Brain microvascular endothelial cell (primary cell): ENCODE measurements around the gene UBQLN3.

Source experiments
- DNase-seq: peaks from one replicate; pipeline ENCODE4 v3.0.0-alpha.2; 2020
- H3K27ac ChIP-seq: fragments of 250-450 bp; sonication (Bioruptor Pico); 2 replicates; pipeline ENCODE4 v1.5.1; 2020; ENCODE audit warnings: mild to moderate bottlenecking, moderate library complexity
- H3K27me3 ChIP-seq: fragments of 250-450 bp; sonication (Bioruptor Pico); replicated peaks from 2 replicates; pipeline ENCODE4 v1.5.1; 2020; ENCODE audit warnings: mild to moderate bottlenecking
- H3K36me3 ChIP-seq: fragments of 250-450 bp; sonication (Bioruptor Pico); replicated peaks from 2 replicates; pipeline ENCODE4 v1.5.1; 2020; ENCODE audit warnings: mild to moderate bottlenecking
- H3K4me3 ChIP-seq: 2 replicates; pipeline ENCODE4 v1.5.1; 2011; ENCODE audit warnings: low read depth, mild to moderate bottlenecking, control low read depth, low read length, moderate library complexity
- in situ Hi-C: cut with HindIII; loops from 2 replicates; pipeline ENCODE4 v1.10.0; 2017; ENCODE audit warnings: low sequenced_read_pairs, low pct_ligation_motif_present
- TF ChIP-seq, protein P1 (sequence below): IDR thresholded peaks from 2 replicates; pipeline ENCODE4 v1.5.1; 2011; ENCODE audit warnings: low read depth, mild to moderate bottlenecking, moderate library complexity, low read length, control low read depth, inconsistent platforms; ENCODE audit errors: missing control alignments

UBQLN3 gene

DNA sequence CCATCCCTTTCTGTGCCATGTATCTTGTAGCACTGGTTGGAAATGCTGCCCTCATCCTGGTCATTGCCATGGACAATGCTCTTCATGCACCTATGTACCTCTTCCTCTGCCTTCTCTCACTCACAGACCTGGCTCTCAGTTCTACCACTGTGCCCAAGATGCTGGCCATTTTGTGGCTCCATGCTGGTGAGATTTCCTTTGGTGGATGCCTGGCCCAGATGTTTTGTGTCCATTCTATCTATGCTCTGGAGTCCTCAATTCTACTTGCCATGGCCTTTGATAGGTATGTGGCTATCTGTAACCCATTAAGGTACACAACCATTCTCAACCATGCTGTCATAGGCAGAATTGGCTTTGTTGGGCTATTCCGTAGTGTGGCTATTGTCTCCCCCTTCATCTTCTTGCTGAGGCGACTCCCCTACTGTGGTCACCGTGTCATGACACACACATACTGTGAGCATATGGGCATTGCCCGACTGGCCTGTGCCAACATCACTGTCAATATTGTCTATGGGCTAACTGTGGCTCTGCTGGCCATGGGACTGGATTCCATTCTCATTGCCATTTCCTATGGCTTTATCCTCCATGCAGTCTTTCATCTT, 20.9 kb downstream of the UBQLN3 start:
- in situ Hi-C loops: no loop called here
- TF ChIP-seq, protein P1, sequence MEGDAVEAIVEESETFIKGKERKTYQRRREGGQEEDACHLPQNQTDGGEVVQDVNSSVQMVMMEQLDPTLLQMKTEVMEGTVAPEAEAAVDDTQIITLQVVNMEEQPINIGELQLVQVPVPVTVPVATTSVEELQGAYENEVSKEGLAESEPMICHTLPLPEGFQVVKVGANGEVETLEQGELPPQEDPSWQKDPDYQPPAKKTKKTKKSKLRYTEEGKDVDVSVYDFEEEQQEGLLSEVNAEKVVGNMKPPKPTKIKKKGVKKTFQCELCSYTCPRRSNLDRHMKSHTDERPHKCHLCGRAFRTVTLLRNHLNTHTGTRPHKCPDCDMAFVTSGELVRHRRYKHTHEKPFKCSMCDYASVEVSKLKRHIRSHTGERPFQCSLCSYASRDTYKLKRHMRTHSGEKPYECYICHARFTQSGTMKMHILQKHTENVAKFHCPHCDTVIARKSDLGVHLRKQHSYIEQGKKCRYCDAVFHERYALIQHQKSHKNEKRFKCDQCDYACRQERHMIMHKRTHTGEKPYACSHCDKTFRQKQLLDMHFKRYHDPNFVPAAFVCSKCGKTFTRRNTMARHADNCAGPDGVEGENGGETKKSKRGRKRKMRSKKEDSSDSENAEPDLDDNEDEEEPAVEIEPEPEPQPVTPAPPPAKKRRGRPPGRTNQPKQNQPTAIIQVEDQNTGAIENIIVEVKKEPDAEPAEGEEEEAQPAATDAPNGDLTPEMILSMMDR: no peak
- no peak overlapping the region for H3K27ac ChIP-seq
- no peak overlapping the region for H3K4me3 ChIP-seq
- no peak for DNase-seq
- H3K27me3 ChIP-seq: no peaks in the 10 kb centered on the region
- H3K36me3 ChIP-seq: no peaks in the 10 kb centered on the region

- TF ChIP-seq, protein P1: no peak
- in situ Hi-C loops: no loop called here
- DNase-seq: no peak
These were observed 21.4 kb downstream of the UBQLN3 start, which contains the start of gene OR52D1 for GRCh38 chr11:5488385-5488784. Gene OR52D1, plus strand, starts transcription at chr11:5488685. Its CDS starts 22 bp downstream, at chr11:5488707.

DNA sequence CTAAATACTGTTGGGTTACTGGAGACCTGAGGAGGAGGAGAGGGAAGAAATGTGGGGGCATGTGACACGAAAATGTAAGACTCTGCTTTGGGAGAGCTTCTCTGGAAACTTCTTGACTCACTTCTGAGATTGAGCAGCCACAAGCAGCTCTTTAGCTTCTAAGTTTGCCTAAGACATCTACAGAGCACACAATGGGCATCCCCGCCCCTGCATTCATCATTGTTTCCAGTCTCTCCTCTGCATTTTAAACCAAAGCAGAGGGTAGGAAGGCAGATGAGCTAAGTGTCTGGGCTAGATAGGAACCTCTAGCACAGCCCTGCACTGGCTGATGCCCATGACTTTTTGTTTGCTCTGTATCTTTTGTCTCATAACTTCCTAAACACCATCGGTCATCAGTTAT, 23.3 kb downstream of the UBQLN3 start:
- TF ChIP-seq, protein P1: no peak
- Histone ChIP-seq H3K27ac (no peak overlapping the region), H3K4me3 (no peak overlapping the region), H3K27me3 (no peaks in the 10 kb centered on the region), H3K36me3 (no peaks in the 10 kb centered on the region)
- no peak for DNase-seq
- in situ Hi-C loops: no loop called here

More at GRCh38 chr11:5488385-5488784, 21.4 kb downstream of the UBQLN3 start, which contains the start of gene OR52D1:
- Histone ChIP-seq H3K27me3 (no peaks in the 10 kb centered on the region), H3K27ac (no peak within 1 kb of the TSS), H3K4me3 (no peak within 1 kb of the TSS), H3K36me3 (no peaks in the 10 kb centered on the region)

- H3K36me3 ChIP-seq: no peaks in the 10 kb centered on the region
- in situ Hi-C loops: no loop called here
- H3K27me3 ChIP-seq: no peaks in the 10 kb centered on the region
- no peak overlapping the region for H3K4me3 ChIP-seq
- DNase-seq: no peak
- TF ChIP-seq, protein P1: no peak
- H3K27ac ChIP-seq: no peak overlapping the region
These were observed 23.8 kb downstream of the UBQLN3 start for GRCh38 chr11:5486003-5486402.

- H3K27me3 ChIP-seq: no peaks in the 10 kb centered on the region
- DNase-seq: peak; percentile 43
- TF ChIP-seq, protein P1: peak; percentile 89
- no peaks in the 10 kb centered on the region for H3K36me3 ChIP-seq
- no peak overlapping the region for H3K4me3 ChIP-seq
- H3K27ac ChIP-seq: no peak overlapping the region
- in situ Hi-C loops: no loop called here
These were observed 33.5 kb downstream of the UBQLN3 start for GRCh38 chr11:5476186-5476819.
